HG03520 (cell line): Measurements from ENCODE around the gene SNX27.
"Not testable (repeated sequence)": the region's sequence is repeated elsewhere in the genome, so short reads cannot be mapped to it uniquely, and the experiment has no call there.

Experiments used
- ATAC-seq: cut with Tn5 transposase; IDR thresholded peaks from one replicate; pipeline ENCODE4 v1.9.1; 2021; ENCODE audit warnings: mild to moderate bottlenecking, moderate library complexity; ENCODE audit not compliant: unreplicated experiment

SNX27 gene

DNA sequence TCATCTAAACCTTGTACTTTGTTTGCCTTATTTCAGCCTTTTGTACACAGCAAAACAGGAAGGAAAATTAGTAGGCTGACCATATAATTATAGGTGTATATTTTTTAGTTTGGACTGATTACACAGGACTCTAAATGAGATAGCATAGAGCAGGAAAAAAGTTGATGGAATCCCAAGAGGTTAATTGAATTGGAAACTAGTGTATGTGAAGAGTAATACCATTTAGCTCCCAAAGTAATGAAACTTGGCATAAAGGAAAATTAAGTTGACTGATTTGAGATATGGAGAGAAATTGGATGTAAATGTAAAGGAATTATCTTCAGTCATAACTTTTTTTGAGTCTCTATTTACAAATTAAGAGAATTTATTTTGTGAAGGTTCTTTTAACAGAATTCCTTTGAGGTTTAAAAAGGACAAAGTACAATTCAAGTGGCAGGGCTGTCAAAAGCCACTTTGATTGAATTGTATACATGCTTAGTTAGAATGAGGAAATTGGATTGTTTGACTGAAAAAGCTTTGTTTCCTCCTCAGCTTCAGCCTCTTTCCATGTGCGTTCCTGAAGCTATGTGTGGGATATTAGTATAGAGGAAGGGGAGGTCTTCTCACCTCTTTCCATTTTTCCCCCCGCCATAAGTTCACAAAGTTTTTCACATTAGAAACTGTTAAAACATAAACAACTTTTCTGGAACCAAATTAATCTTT, 26.4 kb downstream of the SNX27 start:
- no peak for ATAC-seq

- no peak for ATAC-seq
These were observed 27.0 kb downstream of the SNX27 start for GRCh38 chr1:151638812-151639211.

DNA sequence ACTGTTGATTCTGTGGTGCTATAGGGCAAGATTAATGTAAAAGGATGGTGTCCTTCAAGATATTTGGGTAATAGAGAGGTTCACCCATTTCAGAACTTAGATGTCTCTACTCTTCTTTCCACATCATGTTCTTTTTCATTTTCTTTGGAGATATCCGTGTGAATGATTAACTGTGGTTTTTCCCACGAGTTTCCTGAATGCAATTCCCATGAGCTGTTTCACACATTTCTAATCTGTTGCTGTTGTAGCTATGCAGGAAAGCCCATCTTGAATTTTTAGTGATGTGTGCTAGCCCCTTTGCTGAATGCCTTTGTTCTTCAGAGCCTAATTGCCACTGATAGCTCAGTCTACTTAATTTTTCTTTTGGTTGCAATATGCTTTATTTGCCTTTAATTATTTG, 27.6 kb downstream of the SNX27 start:
- no peak for ATAC-seq

DNA sequence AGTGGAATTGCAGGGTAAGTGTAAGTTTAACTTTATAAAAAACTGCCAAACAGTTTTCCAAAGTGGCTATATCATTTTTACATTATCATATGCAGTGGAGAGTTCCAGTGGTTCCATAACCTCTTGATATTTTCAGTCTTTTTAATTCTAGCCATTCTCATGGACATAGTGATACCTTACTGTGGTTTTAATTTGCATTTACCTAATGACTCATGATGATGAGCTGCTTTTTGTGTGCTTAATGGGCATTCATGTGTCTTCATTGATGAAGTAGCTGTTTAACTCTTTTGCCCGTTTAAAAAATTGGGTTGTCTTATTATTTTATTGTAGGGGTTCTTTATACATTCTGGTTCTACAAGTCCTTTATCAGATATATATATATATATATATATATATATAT, 29.4 kb downstream of the SNX27 start:
- no peak for ATAC-seq

DNA sequence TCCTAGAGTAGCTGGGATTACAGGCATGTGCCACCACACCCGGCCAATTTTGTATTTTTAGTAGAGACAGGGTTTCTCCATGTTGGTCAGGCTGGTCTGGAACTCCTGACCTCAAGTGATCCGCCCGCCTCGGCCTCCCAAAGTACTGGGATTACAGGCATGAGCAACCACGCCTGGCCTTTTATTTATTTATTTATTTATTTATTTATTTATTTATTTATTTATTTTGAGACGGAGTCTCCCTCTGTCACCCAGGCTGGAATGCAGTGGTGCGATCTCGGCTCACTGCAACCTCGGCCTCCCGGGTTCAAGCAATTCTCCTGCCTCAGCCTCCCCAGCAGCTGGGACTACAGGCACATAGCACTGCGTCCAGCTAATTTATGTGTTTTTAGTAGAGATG, 31.2 kb downstream of the SNX27 start:
- ATAC-seq, result not testable (repeated sequence)

- ATAC-seq, result no peak
These were observed 32.2 kb downstream of the SNX27 start for GRCh38 chr1:151644001-151644400.

DNA sequence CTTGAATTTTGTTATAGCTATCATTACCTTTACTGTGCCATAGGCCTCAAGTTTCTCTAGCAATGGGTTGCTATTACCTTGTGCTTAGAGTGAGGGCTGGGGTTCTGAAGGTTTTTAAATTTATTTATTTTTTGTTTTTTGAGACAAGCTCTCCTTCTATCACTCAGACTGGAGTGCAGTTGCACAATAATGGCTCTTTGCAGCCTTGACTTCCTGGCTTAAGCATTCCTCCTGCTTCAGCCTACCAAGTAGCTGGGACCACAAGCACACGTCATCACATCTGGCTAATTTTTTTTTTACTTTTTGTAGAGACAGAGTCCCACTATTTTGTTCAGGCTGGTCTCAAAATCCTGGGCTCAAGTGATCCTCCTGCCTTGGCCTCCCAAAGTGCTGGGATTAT, 41.5 kb downstream of the SNX27 start:
- ATAC-seq, result no peak

- no peak for ATAC-seq
These were observed 43.5 kb downstream of the SNX27 start for GRCh38 chr1:151655371-151655770.

DNA sequence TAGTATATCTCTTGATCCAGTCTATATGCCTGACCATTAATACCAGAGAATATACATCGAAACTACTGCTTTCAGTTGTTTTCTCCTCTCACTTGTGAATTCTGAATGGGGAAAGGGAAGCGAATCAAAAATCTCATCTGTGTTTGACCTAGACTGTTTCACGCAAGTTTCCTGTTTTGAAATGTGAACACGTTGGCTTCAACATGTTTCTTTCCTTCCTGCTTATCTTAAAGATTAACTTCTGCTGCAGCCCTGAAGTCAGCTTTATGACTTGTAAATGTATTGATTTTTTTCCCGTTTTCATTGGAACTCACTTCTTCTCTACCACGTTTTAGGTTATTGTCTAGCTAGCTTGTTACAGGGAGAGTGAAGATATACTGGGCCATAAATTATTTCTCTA, 49.9 kb downstream of the SNX27 start:
- no peak for ATAC-seq

DNA sequence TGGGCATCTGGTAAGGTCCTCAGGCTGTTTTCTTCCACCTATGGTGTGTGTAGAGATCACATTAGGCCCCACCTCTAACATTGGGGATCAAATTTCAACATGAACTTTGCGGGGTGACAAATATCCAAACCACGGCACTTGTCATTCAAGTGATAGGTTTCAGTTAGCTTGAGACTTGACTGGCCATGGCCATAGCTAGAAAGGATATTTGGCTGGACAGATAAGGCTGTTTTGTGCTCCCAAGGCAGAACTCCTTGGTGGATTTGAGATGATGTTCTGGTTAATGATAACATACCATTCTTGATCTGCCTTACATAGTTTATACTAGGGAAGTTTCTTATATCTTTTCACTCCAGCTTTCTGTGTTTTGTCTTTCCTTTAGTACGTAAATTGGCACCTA, 56.2 kb downstream of the SNX27 start:
- ATAC-seq, result no peak

DNA sequence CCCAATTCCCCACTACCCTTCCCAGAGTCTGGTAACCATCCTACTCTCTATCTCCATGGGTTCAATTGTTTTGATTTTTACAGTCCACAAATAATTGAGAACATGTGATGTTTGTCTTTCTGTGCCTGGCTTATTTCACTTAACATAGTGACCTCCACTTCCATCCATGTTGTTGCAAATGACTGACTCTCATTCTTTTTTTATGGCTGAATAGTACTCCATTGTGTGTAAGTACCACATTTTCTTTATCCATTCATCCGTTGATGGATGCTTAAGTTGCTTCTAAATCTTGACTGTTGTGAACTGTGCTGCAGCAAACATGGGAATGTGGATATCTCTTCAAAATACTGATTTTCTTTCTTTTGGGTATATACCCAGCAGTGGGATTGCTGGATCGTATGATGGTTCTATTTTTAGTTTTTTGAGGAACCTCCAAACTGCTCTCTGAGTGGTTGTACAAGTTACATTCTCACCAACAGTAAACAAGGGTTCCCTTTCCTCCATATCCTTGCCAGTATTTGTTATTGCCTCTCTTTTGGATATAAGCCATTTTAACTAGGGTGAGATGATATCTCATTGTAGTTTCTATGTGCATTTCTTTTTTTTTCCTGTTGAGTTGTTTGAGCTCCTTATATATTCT, 58.3 kb downstream of the SNX27 start:
- not testable (repeated sequence) for ATAC-seq

DNA sequence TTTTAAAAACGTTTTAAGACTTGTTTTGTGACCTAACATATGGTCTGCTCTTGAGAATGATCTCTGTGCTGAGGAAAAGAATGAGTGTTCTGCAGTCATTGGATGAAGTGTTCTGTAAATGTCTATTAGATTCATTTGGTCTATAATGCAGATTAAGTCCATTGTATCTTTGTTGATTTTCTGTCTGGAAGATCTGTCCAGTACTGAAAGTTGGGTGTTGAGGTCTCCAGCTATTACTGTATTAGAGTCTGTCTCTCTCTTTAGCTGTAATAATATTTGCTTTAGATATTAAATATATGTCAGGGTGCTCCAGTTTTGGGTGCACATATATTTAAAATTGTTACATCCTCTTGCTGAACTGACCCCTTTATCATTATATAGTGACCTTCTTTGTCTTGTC, 61.6 kb downstream of the SNX27 start:
- no peak for ATAC-seq

GRCh38 chr1:151680391-151680790, 68.5 kb downstream of the SNX27 start:
- ATAC-seq, result no peak

DNA sequence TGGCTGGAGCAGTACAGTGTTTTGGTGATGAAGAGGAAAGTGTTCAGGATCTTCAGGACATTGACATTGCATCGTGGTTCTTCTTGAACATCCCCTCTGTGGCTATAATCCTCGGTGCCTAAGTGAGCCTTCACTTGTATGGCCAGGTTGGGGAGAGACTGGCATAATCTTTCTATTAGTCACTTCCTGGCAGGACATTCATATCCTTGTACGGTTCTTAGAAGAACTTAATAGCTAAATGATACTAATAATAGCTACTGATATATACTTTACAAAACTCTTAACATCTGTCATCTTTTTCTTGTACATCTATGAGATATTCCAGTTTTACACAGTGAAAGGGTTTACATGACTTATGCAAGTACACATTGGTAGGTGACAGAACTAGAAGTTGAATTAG, 69.0 kb downstream of the SNX27 start:
- no peak for ATAC-seq

- ATAC-seq, result no peak
These were observed 70.1 kb downstream of the SNX27 start for GRCh38 chr1:151681923-151682322.

DNA sequence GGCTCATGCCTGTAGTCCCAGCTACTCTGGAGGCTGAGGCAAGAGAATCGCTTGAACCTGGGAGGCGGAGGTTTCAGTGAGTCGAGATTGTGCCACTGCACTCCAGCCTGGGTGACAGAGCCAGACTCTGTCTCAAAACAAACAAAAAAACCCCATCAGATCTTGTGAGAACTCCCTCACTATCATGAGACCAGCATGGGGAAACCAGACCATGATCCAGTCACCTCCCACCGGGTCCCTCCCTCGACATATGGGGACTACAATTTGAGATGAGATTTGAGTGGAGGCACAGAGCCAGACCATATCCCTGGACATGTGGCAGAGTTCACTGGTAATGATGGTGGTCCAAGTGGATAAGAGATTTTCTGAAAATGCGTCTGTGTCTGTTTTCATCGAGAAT, 71.1 kb downstream of the SNX27 start:
- ATAC-seq, result not testable (repeated sequence)

DNA sequence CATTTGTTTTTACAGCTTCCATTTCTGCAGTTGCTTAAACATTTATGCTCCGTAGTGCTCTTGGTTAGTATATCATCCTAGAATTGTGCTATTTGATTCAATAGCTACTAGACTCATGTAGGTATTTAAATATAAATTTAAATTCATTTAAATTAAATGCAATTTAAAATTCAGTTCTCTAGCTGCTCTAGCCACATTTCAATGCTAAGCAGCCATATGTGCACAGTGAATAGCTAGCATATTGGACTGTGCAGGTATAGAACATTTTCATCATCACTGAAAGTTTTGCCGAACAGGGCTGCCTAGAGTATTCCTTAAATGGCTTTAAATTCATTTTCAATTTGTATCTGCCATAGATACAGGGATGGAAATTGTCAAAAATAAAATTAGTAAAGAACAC, 72.3 kb downstream of the SNX27 start:
- no peak for ATAC-seq

- no peak for ATAC-seq
These were observed 74.7 kb downstream of the SNX27 start for GRCh38 chr1:151686561-151686960.

DNA sequence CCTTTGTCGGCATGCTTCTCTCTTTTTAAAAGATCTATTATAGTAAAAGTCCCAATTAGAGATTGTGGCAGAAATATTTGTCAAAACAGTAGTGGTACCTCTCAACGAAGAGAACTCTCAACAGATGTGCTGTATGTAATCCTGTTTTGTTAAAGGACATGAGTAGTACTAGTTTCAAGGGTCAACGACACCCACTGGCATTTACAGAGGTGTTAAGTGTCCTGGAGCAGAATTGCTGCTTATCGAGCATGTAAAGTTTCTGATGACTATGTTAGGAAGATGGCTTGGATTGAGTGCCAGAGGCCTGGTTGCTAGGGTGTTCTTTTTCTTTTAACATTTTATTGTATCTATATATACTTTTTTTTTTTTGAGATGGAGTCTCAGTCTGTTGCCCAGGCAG, 77.6 kb downstream of the SNX27 start:
- ATAC-seq, result no peak

GRCh38 chr1:151692226-151692625, 80.4 kb downstream of the SNX27 start:
- no peak for ATAC-seq

DNA sequence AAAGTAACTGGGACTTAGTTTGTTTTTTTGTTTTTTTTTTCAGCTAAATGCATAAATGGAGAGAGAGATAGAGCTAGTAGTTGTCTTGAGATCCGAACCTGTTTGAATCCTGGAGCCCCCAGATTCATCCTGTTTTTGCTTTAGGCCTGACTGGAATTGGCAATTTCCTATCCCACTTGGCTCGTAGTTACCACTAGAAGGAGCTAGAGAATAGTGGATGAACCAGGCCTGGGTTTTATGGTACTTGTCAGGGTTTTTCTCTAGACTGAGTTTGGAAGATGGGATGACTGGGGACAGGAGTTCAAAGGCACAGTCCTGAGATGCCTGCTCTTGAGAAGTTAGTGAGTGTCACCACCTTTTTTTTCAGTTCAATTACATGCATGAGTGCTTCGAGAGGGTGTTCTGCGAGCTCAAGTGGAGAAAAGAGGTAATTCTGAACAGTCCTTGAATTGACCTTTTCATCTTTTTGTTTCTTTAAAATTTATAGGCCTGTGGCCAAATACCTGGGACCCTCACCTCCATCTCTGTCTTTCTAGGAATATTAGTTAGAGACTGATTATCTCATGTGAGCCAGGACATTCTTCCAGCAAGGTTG, 81.3 kb downstream of the SNX27 start:
- ATAC-seq, result no peak

DNA sequence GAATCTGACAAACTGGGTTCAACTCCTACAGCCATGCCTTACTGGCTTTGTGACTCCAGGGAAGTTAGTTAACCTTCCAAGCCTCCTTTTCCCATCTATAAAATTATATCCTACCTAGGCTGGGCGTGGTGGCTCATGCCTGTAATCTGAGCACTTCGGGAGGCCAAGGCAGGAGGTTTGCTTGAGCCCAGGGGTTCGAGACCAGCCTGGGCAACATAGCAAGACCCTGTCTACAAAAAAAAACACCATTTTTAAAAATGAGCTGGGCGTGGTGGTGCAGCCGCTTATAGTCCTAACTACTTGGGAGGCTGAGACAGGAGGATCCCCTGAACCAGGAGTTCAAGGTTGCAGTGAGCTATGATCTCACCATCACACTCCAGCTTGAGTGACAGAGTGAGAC, 89.7 kb downstream of the SNX27 start:
- ATAC-seq, result no peak
